ENCODE results near the gene PITPNM2.

PITPNM2 gene

DNA sequence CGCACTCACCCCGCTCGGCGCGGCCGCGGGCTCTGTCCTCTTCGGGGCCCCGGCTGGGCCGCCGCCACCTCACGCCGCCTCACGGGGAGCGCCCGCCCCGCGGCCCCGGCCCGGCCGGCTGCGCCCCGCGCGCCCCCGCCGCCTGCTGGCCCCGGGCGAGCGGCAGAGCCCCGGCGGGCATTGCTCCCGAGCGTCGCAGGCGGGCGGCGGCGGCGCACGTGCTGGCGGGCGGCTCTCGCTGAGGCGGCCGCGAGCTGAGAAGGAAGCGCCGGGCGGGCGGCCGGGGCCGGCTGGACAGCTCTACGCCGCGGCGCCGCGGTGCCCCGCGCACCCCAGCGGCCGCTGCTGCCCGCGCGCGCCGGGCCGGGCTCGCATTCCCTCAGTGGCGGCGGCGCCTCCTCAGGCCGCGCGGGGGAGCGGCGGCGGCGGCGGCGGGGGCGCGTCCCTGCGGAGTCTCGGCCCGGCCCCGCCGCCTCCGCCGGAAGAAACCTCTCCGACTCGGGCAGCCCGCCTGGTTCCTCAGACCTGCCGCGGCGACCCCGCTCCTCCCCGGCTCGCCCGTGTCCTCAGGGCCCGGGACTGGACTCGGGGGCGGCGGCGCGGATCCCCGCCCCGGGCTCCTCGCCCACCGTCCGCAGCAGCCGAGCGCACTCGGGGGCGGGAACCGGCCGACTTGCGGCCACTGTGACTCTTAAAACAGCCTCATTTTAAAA lies at the start of gene PITPNM2:
PITPNM2 (minus strand) TSS at position 347 of the 713 bp plus-strand sequence. CDS start 116,500 bp downstream, outside the sequence.
- peak; percentile 27 for DNase-seq (ENCODE audit: low read depth)

DNA sequence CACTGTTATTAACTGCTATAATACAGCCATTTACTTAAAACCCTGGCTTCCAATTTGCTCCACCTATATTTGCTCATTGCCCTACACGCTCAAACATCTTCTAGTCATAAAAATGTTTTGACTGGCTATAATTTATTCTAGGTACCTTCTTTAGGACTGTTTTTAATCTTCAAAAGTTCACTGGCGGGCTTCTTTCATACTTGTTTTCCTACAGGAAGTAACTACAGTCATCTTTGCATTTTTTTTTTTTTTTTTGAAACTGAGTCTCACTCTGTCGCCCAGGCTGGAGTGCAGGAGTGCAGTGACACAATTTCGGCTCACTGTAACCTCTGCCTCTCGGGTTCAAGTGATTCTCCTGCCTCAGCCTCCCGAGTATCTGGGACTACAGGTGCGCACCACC lies 49.5 kb upstream of the PITPNM2 start:
- DNase-seq (ENCODE audit: low read depth) = no peak

DNA sequence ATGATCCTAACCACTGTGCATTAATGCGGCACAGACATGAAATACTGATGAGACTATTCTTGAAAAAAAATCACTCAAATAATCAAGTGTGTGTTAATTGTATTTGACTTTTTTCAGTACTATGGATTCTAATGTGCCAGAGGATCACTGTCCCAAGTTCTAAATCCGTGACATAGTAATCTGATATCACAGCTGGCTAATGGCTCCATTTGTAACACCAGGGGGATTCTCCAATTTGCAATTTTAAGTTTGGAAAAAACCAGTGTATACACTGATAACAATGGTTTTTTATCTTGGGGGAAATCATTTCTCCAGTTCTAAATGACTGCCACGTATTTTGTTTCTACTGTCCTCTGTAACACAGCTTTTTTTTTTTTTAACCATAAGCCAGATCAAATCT lies 49.0 kb upstream of the PITPNM2 start:
- DNase-seq (ENCODE audit: low read depth) = no peak

DNA sequence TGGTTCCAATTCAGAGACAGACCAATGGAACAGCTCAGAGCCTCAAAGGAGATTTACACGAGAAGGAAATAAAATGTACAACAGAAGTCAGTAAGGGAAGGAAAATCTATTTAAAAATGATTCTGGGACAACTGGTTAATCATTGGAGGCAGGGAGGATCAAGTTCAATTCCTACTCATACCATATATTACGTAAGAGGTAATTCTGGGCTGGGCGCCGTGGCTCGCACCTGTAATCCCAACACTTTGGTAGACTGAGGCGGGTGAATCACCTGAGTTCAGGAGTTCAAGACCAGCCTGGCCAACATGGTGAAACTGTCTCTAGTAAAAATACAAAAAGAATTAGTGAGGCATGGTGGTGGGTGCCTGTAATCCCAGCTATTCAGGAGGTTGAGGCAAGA lies 36.7 kb upstream of the PITPNM2 start:
- DNase-seq (ENCODE audit: low read depth) = no peak

DNA sequence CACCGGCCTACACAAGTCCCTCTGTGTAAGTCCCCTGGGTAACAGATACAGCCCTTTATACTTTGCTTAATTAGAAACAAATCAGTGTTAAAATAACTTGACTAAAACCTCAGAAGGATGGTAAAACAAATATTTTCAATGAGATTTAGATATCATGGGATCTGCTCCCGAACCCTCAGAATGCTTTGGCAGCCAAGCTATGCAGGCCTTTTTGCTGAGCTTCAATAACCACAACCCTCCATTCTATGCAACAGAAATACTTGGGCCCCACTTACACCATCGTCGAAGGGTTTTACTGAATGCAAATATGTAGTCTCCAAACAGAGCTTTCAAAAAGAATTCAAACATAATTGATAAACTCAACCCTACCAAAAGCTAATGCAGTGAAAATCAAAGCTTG lies 29.3 kb upstream of the PITPNM2 start:
- no peak for DNase-seq (ENCODE audit: low read depth)

DNA sequence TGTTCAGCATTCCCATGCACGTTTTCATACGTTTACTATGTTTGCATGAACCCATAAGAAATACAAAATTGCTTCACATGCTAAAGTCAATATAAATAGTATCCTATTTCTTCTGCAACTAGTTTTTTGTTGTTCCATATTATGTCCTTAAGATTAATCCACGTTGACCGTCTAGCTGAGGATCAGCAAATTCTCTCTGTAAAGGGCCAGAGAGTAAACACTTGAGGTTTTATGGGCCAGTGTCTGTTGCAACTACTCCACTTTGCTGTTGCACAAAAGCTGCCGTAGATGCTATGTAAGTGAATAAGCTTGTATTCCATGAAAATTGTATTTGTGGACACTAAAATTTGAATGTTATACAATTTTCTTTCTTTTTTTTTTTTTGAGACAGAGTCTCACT lies 21.1 kb upstream of the PITPNM2 start:
- DNase-seq (ENCODE audit: low read depth) = no peak

DNA sequence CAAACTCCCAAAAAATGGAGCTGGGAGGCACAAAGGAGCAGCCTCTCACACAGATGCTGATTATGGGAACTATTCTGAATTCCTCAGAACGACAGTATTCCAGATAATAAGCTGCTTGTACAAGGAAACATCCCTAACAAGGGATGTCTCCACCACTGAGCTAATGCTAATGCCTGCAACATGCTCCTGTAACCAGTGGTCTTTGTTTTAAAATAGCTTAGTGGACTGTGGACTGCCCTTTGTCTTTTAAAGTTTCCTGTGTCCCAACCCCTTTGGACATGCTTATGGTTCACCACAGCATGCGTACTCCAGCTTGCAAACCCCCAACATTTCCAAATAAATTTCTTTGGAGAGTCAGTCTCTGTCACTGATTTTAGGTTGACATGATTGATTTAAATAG lies 16.4 kb upstream of the PITPNM2 start:
- DNase-seq (ENCODE audit: low read depth) = no peak

DNA sequence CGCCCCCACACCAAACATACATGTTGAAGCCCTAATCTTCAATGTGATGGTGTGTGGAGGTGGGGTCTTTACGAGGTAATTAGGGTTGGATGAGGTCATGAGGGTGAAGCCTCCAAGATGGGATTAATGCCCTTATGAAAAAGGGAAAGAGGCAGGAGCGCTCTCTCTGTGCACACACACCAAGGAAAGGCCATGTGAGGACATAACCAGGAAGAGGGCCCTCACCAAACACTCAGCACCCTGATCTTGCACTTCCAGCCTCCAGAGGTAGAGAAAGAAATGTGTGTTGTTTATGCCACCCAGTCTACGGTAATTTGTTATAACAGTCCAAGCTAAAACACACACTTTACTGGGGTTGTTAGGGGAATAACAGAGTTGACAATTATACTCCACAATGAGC lies 14.6 kb upstream of the PITPNM2 start:
- DNase-seq (ENCODE audit: low read depth) = no peak

DNA sequence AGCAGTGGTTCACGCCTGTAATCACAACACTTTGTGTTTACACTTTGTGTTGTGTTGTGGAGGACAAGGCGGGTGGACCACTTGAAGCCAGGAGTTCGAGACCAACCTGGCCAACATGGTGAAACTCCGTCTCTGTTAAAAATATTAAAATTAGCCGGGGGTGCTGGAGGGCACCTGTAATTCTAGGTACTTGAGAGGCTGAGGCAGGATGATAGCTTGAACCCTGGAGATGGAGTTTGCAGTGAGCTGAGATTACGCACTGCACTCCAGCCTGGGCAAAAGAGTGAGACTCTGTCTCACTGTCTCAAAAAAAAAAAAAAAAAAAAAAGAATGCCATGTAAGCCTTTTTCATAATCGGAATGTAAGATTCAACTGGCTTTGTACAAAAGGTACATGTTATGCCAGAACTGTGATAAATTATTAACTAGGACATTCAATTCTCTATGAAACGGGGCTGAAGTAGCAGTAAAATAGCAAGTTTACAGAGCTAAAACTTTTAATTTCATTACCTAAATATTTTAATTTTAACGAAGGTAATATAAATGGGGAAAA lies 13.9 kb upstream of the PITPNM2 start:
- DNase-seq (ENCODE audit: low read depth) = no peak

DNA sequence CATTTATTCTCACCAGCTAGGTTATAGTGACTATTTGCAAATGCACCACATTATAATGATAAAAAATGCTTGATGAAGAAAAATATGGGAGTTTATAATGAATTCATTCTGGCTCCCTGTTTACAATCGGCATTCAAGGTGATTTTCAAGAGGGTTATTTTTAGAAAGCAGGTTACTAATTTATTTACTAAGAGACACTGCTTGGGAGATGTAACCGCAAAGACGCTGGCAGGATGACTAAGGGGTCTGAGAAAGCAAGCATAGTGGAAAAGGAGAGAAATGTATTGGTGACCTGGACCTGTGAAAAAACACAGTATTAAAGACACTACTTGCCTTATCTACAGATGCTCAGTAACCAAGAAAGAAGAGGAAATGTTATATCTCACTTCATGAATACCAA lies 13.3 kb upstream of the PITPNM2 start:
- no peak for DNase-seq (ENCODE audit: low read depth)

DNA sequence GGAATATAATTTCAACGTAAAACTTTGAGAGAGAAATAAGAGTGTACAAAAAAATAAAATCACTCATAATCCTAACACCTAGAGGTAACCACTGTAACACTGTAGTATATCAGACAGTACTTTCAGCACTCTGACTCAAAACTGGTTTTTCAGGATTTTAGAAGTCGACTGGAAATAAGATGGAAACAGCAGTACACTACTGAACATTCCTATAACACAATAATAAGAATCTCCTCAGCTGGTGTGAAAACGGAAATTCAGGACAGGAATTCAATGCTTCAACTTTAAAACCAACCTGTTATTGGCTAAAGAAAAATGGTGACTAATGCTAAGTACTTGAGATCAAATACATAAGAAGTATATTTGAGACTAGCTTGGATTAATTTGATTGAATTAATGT lies 12.3 kb upstream of the PITPNM2 start:
- no peak for DNase-seq (ENCODE audit: low read depth)

DNA sequence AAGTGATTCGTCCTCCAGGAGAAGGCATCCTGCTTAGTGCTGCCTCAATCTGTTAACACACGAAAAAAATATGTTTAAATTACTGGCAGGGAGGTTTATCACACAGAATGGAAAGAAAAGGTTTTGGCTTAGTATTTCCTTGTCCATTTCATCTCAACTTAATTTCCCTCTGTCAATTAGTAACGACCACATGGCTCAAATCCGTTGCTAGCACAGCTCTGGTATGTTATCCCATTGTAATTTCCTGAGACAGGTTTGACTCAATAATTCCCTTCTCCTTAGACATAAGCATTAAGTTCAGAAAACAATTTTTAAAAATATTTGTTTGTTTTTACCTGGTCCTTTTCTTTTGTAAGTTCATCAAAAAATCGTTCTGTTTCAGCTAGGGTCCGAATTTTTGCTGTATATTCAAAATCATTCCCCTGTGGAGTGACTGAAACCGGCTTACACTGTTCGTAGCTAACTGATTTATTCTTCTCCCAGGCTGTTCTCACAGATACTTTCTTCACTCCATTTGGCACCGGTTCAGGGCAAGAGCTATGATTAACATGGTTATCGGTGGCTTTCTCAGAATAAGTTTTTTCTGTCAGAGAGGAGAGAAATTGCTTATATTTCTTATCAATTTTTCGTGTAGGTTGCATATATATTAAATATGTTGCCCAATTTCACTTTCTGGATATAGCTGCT lies 10.1 kb upstream of the PITPNM2 start:
- no peak for DNase-seq (ENCODE audit: low read depth)

DNA sequence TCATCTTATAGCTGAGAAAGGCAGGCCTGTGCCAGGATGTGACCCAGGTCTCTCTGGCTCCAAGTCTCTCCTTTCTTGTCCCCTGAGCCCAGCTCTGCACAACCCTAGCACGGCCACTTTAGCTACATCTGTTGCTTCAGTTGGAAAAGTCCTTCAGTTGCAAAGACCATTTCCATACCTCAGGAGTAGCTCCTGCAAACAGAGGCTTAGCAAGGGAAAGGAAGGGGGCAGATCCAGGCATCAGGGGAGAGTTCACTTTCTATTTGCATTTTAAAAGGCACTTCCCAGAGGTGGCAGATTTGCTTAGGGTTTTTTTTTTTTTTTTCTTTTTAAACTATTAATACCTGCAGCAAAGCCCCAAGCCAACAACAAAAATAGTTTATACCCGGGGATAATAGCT lies 3.0 kb upstream of the PITPNM2 start:
- DNase-seq (ENCODE audit: low read depth) = no peak

DNA sequence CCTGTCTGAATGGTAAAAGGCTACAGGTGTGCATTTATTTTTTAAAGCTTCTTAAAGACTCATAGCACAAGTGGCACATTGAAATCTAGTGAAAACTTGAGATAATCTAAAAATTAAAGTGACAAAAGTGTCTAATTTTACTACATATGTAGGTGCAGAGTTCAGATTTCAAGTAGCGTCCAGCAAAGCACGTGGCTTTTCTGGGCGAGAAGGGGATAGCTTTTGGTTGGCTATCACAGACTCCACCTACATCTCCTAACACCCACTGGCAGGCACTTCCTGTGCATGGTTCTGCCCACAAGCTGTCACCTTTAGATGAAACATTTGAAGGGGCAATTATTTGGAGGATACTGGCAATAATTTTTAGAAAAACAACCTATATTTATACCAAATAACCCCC lies 1.9 kb upstream of the PITPNM2 start:
- DNase-seq (ENCODE audit: low read depth) = no peak

DNA sequence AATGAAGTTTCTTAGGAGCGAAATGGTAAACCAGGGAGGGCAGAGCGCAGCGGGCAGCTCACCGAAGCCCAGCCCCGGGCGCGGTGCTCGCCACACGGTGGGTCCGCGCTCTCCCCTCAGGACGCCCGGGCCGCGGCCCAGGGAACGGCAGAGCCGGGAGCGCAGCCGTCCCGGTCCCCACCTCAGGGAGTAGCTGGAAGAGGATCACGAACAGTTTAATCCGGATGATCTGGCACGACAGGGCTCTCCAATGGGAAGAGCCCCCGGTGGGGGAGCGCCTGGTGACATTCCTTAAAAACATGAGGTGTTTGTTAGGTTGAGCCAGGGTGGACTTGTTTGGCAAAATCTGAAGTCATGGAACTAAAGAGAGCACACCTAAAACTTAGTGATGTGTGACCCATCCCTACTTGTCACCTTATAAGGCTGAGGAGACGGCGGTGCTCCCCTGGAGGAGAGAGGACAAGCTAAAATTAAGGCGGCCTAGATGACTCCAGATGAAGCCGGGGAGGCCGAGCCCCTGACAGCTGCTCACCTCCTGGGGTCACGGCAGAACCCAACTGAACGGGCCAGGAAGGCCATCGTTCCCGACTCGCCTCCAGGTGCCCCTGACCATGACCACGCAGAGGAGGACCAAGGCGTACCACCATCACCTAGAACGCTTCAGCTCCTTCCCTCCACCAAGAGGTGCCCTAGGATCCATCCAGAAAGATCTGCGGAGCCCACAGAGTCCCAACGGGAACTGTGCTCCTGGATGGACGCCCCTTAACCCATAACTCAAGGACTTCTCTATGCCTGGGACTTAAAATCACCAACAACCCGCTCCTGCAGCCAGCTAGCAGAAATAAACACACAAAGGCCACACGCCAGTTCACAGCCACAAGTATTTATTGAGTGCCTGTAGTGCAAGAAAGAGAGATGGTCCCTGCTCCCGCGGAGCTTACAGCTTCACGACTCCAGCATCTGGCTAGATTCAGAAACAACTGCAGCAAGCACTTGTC lies 866 bp upstream of the PITPNM2 start:
- no peak for DNase-seq (ENCODE audit: low read depth)

DNA sequence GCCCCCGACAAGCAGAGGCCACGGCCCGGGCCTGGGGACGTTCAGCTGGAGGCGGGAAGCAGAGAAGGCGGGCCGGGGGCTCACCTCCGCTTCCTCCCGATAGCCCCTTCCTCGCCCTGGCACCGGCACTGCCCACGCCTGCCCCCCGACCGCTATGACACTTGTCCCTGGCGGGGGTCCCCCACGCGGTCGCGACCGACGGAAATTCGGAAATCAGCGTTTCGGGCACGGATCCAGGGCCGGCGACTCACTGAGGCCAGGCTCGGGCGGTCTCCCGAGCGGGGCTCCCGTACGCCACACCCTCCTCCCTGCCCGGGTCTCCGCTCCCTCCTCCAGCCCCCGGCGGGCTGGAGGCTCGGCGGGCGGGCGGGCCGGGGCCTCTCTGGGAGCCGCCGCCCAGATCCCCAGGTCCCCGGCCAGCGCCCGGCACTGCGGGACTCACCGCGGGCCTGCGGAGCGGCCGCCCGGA lies 581 bp downstream of the PITPNM2 start:
- no peak for DNase-seq (ENCODE audit: low read depth)

DNA sequence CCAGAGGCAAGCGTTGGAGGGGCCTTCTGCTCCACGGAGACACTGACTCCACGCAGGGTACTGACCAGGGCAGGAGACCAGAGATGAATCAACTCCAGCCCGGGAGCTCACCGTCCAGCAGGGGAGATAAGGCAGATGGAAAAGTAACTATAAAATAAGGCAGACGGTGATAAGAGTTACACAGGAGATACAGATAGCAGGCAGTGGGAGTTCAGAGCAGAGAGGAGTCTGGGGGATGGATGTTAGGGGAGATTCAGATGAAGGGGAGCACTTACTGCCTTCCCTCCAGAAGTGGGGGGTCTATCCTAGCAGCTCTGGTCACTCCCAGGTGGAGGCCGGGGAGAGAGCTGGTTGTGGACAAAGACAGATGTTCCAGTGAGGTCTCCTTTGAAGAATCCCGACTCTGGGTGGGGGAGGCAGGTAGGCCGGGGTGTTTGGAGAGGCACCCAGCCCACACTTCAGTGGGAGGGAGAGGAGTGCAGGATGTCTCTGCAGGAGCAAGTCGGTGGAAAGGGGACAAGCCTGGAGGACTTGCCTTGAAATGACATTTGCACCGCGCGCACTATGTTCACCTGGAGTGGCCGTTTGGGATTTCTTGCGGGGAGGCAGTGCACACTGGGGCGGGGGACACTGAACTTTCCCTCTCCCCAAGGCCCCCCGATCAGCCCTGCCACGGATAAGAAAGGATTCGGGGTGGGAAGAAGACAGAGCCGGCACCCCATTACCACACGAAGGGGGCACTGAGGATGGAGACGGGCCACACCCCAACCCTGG lies 1.2 kb downstream of the PITPNM2 start:
- DNase-seq (ENCODE audit: low read depth) = no peak

DNA sequence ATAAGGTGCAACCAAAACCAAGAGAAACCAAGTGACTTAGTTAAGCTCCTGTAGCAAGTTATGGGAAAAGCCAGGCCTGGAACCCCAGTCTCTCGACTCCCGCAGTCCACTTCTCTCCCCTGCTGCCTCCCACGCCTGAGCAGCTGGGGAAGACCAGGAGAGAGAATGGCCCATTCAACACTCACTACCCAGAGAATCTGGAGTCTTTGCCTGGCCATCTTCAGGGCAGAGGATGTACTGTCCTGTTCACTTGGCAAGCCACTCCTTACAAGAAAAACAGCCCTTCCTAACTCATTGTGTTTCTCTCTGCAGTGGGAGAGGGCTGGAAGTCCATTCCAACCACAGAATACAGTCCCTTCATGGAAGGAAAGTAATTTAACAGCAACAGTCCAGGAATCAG lies 1.8 kb downstream of the PITPNM2 start:
- no peak for DNase-seq (ENCODE audit: low read depth)

DNA sequence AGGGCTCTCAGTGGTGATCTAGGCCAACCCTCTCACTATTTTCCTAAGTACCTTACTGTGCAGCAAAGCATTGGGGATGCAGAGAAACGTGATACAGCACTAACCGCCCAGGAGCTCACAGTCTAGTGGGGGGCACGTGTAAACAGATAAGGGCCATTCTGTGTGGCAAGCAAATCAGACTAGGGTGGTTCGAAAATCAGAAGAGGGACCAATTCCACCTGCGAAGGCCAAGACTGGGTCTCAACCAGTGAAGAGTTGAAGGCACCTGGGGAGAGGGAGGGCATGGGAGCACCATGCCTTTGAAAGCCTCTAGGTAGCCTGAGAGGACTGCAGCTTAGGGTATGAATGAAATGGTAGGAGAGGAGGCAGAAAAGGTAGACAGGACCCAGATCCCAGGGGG lies 2.2 kb downstream of the PITPNM2 start:
- DNase-seq (ENCODE audit: low read depth) = no peak

DNA sequence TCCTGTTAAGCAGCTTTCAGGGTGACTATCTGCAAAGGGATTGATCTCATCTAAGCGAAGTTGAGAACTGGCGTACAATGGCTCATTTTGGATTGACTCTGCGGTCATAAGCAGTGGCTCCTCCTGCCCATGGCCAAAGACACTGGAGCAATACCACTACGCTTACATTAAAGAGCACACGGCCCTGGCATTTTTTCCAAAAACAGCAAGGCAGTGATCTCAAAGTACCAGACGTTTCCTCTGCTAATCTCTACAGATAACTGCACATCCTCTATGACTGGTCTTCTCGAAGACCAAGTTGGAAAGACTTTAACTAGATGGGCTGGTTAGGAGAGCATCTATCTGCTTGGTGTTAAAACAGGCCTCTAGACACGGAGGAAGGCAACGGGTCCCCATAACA lies 2.7 kb downstream of the PITPNM2 start:
- no peak for DNase-seq (ENCODE audit: low read depth)

DNA sequence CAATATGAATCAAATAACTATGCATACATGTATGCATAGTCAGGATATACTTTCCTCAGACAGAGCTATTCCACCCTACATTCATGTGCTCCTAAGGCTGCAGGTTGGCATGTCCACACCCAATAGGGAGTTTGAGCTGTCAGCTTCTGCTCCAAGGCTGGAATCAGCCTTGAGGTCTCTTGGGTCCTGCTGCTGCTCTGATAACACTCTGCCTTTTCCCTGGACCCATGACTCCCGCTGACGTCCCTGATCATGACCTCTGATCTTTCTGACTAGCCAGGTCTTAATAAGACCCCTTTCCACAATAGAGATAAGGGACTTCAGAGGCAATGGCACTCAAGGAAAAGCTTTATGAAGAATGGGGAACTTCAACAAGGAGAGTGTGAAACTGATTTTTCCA lies 5.7 kb downstream of the PITPNM2 start:
- DNase-seq (ENCODE audit: low read depth) = no peak
